Sigmoid colon (tissue), 4 donors: ENCODE results near the gene SHH.

ENCODE experiments used
- EP300 ChIP-seq, 4 donors: sonication (generic); formaldehyde crosslinking; IDR thresholded peaks; one replicate each; pipeline ENCODE4 v1.6.1; 2017; ENCODE audit warnings: antibody characterized with exemption in 4 of 4
- POLR2A ChIP-seq, 2 donors: fragments of 450-650 bp; IDR thresholded peaks; one replicate each; pipeline ENCODE4 v1.6.1; 2016; ENCODE audit warnings: antibody characterized with exemption in 2 of 2, mild to moderate bottlenecking in 2 of 2, moderate library complexity in 2 of 2
- POLR2AphosphoS5 ChIP-seq, 4 donors: sonication (generic); formaldehyde crosslinking; IDR thresholded peaks; one replicate each; pipeline ENCODE4 v1.6.1; 2017; ENCODE audit warnings: antibody characterized with exemption in 4 of 4
- TF ChIP-seq, protein P1 (sequence below), 4 experiments: fragments of 450-650 bp in 3 of 4; fragments of 200-600 bp in 1 of 4; IDR thresholded peaks; one replicate each; pipeline ENCODE4 v1.5.1; 2016 to 2019; ENCODE audit warnings: antibody characterized with exemption in 4 of 4, mild to moderate bottlenecking in 3 of 4, moderate library complexity in 2 of 4

DNA sequence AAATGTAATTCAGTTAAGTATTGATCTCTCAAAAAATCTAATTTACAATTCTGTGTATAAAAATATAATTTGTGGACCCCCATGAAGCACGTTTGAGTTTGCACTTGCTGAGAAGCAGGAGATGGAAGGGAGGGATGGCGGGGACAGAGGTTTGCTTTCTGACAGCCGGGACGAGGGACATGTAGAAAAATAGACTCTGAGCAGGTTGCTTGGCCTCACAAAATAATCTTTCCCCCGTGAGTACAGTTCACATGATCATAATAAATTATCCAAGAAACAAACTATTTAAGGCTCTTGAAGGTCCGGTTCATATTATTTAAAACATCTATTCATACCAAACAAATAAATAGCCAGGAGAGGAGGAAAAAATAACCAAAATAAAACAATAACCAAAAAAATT lies 10.0 kb downstream of the SHH start:
- TF ChIP-seq POLR2AphosphoS5 (IDR thresholded peaks at IDR 0.05) (no peak), POLR2A (IDR thresholded peaks at IDR 0.05) (no peak), EP300 (IDR thresholded peaks at IDR 0.05) (no peak)
- TF ChIP-seq, protein P1, sequence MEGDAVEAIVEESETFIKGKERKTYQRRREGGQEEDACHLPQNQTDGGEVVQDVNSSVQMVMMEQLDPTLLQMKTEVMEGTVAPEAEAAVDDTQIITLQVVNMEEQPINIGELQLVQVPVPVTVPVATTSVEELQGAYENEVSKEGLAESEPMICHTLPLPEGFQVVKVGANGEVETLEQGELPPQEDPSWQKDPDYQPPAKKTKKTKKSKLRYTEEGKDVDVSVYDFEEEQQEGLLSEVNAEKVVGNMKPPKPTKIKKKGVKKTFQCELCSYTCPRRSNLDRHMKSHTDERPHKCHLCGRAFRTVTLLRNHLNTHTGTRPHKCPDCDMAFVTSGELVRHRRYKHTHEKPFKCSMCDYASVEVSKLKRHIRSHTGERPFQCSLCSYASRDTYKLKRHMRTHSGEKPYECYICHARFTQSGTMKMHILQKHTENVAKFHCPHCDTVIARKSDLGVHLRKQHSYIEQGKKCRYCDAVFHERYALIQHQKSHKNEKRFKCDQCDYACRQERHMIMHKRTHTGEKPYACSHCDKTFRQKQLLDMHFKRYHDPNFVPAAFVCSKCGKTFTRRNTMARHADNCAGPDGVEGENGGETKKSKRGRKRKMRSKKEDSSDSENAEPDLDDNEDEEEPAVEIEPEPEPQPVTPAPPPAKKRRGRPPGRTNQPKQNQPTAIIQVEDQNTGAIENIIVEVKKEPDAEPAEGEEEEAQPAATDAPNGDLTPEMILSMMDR (IDR thresholded peaks at IDR 0.05): no peak
